GM23338 (cell line): ENCODE results near the gene SELENOH. TPM values are rescaled to one million over a fixed set of nuclear protein-coding genes. Genes with fewer than 3 reads are reported as not detected.

Source experiments
- CTCF ChIP-seq, 2 experiments: fragments of 200-600 bp in 1 of 2; sonication (generic) in 1 of 2; conservative IDR thresholded peaks; 2 replicates each; pipeline versions ENCODE4 v1.5.1 to v1.6.1; 2016 to 2017; ENCODE audit warnings: antibody characterized with exemption in 2 of 2, low read depth in 2 of 2, mild to moderate bottlenecking in 2 of 2, moderate library complexity in 1 of 2
- ETS1 ChIP-seq: IDR thresholded peaks from 2 replicates; pipeline ENCODE4 v1.6.1; 2016; ENCODE audit warnings: antibody characterized with exemption
- EZH2 ChIP-seq: fragments of 200-600 bp; sonication (generic); IDR thresholded peaks from one replicate; pipeline ENCODE4 v1.8.0; 2017; ENCODE audit warnings: antibody characterized with exemption, mild to moderate bottlenecking, low read depth; ENCODE audit not compliant: unreplicated experiment
- EZH2phosphoT487 ChIP-seq: fragments of 200-600 bp; sonication (generic); IDR thresholded peaks from one replicate; pipeline ENCODE4 v1.8.1; 2018; ENCODE audit warnings: antibody characterized with exemption; ENCODE audit not compliant: unreplicated experiment
- JUNB ChIP-seq: IDR thresholded peaks from one replicate; pipeline ENCODE4 v1.6.1; 2016; ENCODE audit warnings: antibody characterized with exemption; ENCODE audit not compliant: unreplicated experiment
- NANOG ChIP-seq: IDR thresholded peaks from 2 replicates; pipeline ENCODE4 v1.6.1; 2016; ENCODE audit warnings: antibody characterized with exemption, borderline replicate concordance
- POLR2AphosphoS5 ChIP-seq: IDR thresholded peaks from 2 replicates; pipeline ENCODE4 v1.6.1; 2016; ENCODE audit warnings: antibody characterized with exemption, low read depth
- polyA plus RNA-seq: library from polyadenylated mRNA; unstranded; fragments of >200 nt; fragmentation: Nextera tagmentation; extraction: Ambion mirVana; gene quantifications from 2 replicates; pipeline ENCODE4 v1.2.1, GENCODE V29; 2016
- total RNA-seq: library from RNA; depleted of rRNA; stranded (reverse); fragments of >200 nt; shearing (Covaris generic); gene quantifications from 2 replicates; pipeline ENCODE4 v1.2.3, GENCODE V29; 2014
- TF ChIP-seq, protein P1 (sequence below): fragments of 250-450 bp; sonication (Bioruptor Pico); IDR thresholded peaks from 2 replicates; pipeline ENCODE4 v1.5.0; 2020; ENCODE audit warnings: mild to moderate bottlenecking, moderate library complexity
- TF ChIP-seq, protein P2 (sequence below): IDR thresholded peaks from one replicate; pipeline ENCODE4 v1.6.1; 2018; ENCODE audit warnings: antibody characterized with exemption; ENCODE audit not compliant: unreplicated experiment

The SELENOH gene
- total and polyA plus RNA-seq, 2 experiments from 2014 or later: 282 to 379 TPM

GRCh38 chr11:57761301-57762234 is 20.3 kb downstream of the SELENOH start, which contains the start of gene CTNND1 (continued):
- TF ChIP-seq, protein P1, sequence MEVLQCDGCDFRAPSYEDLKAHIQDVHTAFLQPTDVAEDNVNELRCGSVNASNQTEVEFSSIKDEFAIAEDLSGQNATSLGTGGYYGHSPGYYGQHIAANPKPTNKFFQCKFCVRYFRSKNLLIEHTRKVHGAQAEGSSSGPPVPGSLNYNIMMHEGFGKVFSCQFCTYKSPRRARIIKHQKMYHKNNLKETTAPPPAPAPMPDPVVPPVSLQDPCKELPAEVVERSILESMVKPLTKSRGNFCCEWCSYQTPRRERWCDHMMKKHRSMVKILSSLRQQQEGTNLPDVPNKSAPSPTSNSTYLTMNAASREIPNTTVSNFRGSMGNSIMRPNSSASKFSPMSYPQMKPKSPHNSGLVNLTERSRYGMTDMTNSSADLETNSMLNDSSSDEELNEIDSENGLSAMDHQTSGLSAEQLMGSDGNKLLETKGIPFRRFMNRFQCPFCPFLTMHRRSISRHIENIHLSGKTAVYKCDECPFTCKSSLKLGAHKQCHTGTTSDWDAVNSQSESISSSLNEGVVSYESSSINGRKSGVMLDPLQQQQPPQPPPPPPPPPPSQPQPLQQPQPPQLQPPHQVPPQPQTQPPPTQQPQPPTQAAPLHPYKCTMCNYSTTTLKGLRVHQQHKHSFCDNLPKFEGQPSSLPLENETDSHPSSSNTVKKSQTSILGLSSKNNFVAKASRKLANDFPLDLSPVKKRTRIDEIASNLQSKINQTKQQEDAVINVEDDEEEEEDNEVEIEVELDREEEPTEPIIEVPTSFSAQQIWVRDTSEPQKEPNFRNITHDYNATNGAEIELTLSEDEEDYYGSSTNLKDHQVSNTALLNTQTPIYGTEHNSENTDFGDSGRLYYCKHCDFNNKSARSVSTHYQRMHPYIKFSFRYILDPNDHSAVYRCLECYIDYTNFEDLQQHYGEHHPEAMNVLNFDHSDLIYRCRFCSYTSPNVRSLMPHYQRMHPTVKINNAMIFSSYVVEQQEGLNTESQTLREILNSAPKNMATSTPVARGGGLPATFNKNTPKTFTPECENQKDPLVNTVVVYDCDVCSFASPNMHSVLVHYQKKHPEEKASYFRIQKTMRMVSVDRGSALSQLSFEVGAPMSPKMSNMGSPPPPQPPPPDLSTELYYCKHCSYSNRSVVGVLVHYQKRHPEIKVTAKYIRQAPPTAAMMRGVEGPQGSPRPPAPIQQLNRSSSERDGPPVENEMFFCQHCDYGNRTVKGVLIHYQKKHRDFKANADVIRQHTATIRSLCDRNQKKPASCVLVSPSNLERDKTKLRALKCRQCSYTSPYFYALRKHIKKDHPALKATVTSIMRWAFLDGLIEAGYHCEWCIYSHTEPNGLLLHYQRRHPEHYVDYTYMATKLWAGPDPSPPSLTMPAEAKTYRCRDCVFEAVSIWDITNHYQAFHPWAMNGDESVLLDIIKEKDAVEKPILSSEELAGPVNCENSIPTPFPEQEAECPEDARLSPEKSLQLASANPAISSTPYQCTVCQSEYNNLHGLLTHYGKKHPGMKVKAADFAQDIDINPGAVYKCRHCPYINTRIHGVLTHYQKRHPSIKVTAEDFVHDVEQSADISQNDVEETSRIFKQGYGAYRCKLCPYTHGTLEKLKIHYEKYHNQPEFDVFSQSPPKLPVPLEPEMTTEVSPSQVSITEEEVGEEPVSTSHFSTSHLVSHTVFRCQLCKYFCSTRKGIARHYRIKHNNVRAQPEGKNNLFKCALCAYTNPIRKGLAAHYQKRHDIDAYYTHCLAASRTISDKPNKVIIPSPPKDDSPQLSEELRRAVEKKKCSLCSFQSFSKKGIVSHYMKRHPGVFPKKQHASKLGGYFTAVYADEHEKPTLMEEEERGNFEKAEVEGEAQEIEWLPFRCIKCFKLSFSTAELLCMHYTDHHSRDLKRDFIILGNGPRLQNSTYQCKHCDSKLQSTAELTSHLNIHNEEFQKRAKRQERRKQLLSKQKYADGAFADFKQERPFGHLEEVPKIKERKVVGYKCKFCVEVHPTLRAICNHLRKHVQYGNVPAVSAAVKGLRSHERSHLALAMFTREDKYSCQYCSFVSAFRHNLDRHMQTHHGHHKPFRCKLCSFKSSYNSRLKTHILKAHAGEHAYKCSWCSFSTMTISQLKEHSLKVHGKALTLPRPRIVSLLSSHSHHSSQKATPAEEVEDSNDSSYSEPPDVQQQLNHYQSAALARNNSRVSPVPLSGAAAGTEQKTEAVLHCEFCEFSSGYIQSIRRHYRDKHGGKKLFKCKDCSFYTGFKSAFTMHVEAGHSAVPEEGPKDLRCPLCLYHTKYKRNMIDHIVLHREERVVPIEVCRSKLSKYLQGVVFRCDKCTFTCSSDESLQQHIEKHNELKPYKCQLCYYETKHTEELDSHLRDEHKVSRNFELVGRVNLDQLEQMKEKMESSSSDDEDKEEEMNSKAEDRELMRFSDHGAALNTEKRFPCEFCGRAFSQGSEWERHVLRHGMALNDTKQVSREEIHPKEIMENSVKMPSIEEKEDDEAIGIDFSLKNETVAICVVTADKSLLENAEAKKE: no peak
- TF ChIP-seq EZH2 (no peak), ETS1 (no peak), JUNB (no peak), EZH2phosphoT487 (no peak), NANOG (no peak), CTCF (conservative IDR thresholded peaks at IDR 0.05; ENCODE audit: low read depth in 2 of 2) (no peak), POLR2AphosphoS5 (peak; percentile 81)
- TF ChIP-seq, protein P2, sequence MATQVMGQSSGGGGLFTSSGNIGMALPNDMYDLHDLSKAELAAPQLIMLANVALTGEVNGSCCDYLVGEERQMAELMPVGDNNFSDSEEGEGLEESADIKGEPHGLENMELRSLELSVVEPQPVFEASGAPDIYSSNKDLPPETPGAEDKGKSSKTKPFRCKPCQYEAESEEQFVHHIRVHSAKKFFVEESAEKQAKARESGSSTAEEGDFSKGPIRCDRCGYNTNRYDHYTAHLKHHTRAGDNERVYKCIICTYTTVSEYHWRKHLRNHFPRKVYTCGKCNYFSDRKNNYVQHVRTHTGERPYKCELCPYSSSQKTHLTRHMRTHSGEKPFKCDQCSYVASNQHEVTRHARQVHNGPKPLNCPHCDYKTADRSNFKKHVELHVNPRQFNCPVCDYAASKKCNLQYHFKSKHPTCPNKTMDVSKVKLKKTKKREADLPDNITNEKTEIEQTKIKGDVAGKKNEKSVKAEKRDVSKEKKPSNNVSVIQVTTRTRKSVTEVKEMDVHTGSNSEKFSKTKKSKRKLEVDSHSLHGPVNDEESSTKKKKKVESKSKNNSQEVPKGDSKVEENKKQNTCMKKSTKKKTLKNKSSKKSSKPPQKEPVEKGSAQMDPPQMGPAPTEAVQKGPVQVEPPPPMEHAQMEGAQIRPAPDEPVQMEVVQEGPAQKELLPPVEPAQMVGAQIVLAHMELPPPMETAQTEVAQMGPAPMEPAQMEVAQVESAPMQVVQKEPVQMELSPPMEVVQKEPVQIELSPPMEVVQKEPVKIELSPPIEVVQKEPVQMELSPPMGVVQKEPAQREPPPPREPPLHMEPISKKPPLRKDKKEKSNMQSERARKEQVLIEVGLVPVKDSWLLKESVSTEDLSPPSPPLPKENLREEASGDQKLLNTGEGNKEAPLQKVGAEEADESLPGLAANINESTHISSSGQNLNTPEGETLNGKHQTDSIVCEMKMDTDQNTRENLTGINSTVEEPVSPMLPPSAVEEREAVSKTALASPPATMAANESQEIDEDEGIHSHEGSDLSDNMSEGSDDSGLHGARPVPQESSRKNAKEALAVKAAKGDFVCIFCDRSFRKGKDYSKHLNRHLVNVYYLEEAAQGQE: no peak
